ENCODE measurements around the gene PLRG1.

The PLRG1 gene

GRCh38 chr4:154574311-154574710 is 24.1 kb upstream of the PLRG1 start:
- no peak for DNase-seq (ENCODE audit: extremely low read depth in 1 of 2, low read depth in 1 of 2)

GRCh38 chr4:154573190-154573870 is 23.1 kb upstream of the PLRG1 start:
- DNase-seq (ENCODE audit: extremely low read depth in 1 of 2, low read depth in 1 of 2): no peak

GRCh38 chr4:154569584-154569983 is 19.4 kb upstream of the PLRG1 start:
- DNase-seq (ENCODE audit: extremely low read depth in 1 of 2, low read depth in 1 of 2): no peak

GRCh38 chr4:154569028-154569427 is 18.8 kb upstream of the PLRG1 start:
- no peak for DNase-seq (ENCODE audit: extremely low read depth in 1 of 2, low read depth in 1 of 2)

- DNase-seq (ENCODE audit: extremely low read depth in 1 of 2, low read depth in 1 of 2): no peak
These were observed 16.5 kb upstream of the PLRG1 start for GRCh38 chr4:154566639-154567204.

- DNase-seq (ENCODE audit: extremely low read depth in 1 of 2, low read depth in 1 of 2): no peak
These were observed 15.5 kb upstream of the PLRG1 start for GRCh38 chr4:154565704-154566103.

- no peak for DNase-seq (ENCODE audit: extremely low read depth in 1 of 2, low read depth in 1 of 2)
These were observed 14.1 kb upstream of the PLRG1 start for GRCh38 chr4:154564311-154564710.

- DNase-seq (ENCODE audit: extremely low read depth in 1 of 2, low read depth in 1 of 2): no peak
These were observed 12.6 kb upstream of the PLRG1 start, which contains the start of gene FGB for GRCh38 chr4:154562697-154563254. TSS of gene FGB (plus strand) at chr4:154563011. CDS start at chr4:154563019, 8 bp downstream.

GRCh38 chr4:154560824-154561231 is 10.6 kb upstream of the PLRG1 start:
- DNase-seq (ENCODE audit: extremely low read depth in 1 of 2, low read depth in 1 of 2): no peak

GRCh38 chr4:154560419-154560801 is 10.2 kb upstream of the PLRG1 start:
- DNase-seq (ENCODE audit: extremely low read depth in 1 of 2, low read depth in 1 of 2): no peak

- DNase-seq (ENCODE audit: extremely low read depth in 1 of 2, low read depth in 1 of 2): no peak
These were observed 9.6 kb upstream of the PLRG1 start for GRCh38 chr4:154559494-154560418.

- DNase-seq (ENCODE audit: extremely low read depth in 1 of 2, low read depth in 1 of 2): no peak
These were observed 8.9 kb upstream of the PLRG1 start for GRCh38 chr4:154559141-154559493.

GRCh38 chr4:154551872-154552686 is 1.9 kb upstream of the PLRG1 start:
- DNase-seq (ENCODE audit: extremely low read depth in 1 of 2, low read depth in 1 of 2): peak; percentile 14 to 44

- DNase-seq (ENCODE audit: extremely low read depth in 1 of 2, low read depth in 1 of 2): no peak
These were observed 4.5 kb downstream of the PLRG1 start for GRCh38 chr4:154545689-154546088.

- DNase-seq (ENCODE audit: extremely low read depth in 1 of 2, low read depth in 1 of 2): no peak
These were observed 7.8 kb downstream of the PLRG1 start for GRCh38 chr4:154542271-154542879.

- no peak for DNase-seq (ENCODE audit: extremely low read depth in 1 of 2, low read depth in 1 of 2)
These were observed 15.9 kb downstream of the PLRG1 start for GRCh38 chr4:154534296-154534695.

- DNase-seq (ENCODE audit: extremely low read depth in 1 of 2, low read depth in 1 of 2): no peak
These were observed 20.3 kb downstream of the PLRG1 start for GRCh38 chr4:154529728-154530519.

- no peak for DNase-seq (ENCODE audit: extremely low read depth in 1 of 2, low read depth in 1 of 2)
These were observed 21.3 kb downstream of the PLRG1 start for GRCh38 chr4:154528869-154529268.

- DNase-seq (ENCODE audit: extremely low read depth in 1 of 2, low read depth in 1 of 2): no peak
These were observed 22.9 kb downstream of the PLRG1 start for GRCh38 chr4:154527308-154527707.
